GM21529 (cell line): ENCODE data around the gene ACAP2.
"Not testable (repeated sequence)": the region's sequence is repeated elsewhere in the genome, so short reads cannot be mapped to it uniquely, and the experiment has no call there.

Source experiments
- ATAC-seq: cut with Tn5 transposase; IDR thresholded peaks from one replicate; pipeline ENCODE4 v1.9.1; 2021; ENCODE audit not compliant: unreplicated experiment

ACAP2 gene

GRCh38 chr3:195442573-195443390, at the start of gene ACAP2:
Gene ACAP2, minus strand, starts transcription at chr3:195443020. Its CDS starts 173 bp downstream, at chr3:195442847.
- peak; percentile 89 for ATAC-seq

GRCh38 chr3:195475614-195476013, 32.8 kb upstream of the ACAP2 start:
- ATAC-seq, result no peak

GRCh38 chr3:195475116-195475515, 32.3 kb upstream of the ACAP2 start:
- ATAC-seq, result not testable (repeated sequence)

- ATAC-seq, result no peak
Observed at GRCh38 chr3:195468841-195469240, 26.0 kb upstream of the ACAP2 start.

- ATAC-seq, result no peak
Observed at GRCh38 chr3:195468391-195468776, 25.6 kb upstream of the ACAP2 start.

- no peak for ATAC-seq
Observed at GRCh38 chr3:195467641-195468390, 25.0 kb upstream of the ACAP2 start.

- no peak for ATAC-seq
Observed at GRCh38 chr3:195466251-195466650, 23.4 kb upstream of the ACAP2 start.

GRCh38 chr3:195462922-195463321, 20.1 kb upstream of the ACAP2 start:
- not testable (repeated sequence) for ATAC-seq

GRCh38 chr3:195462308-195462610, 19.4 kb upstream of the ACAP2 start:
- ATAC-seq, result no peak

GRCh38 chr3:195461594-195462307, 18.9 kb upstream of the ACAP2 start:
- no peak for ATAC-seq

GRCh38 chr3:195460091-195460713, 17.4 kb upstream of the ACAP2 start:
- ATAC-seq, result no peak

GRCh38 chr3:195458316-195458717, 15.5 kb upstream of the ACAP2 start:
- peak; percentile 98 for ATAC-seq

GRCh38 chr3:195455789-195456188, 13.0 kb upstream of the ACAP2 start:
- ATAC-seq, result no peak

GRCh38 chr3:195453236-195453635, 10.4 kb upstream of the ACAP2 start:
- ATAC-seq, result no peak

GRCh38 chr3:195451373-195452015, 8.7 kb upstream of the ACAP2 start:
- no peak for ATAC-seq

- ATAC-seq, result no peak
Observed at GRCh38 chr3:195450731-195451229, 8.0 kb upstream of the ACAP2 start.

GRCh38 chr3:195448205-195448875, 5.5 kb upstream of the ACAP2 start:
- no peak for ATAC-seq

GRCh38 chr3:195447201-195447600, 4.4 kb upstream of the ACAP2 start:
- no peak for ATAC-seq

- no peak for ATAC-seq
Observed at GRCh38 chr3:195446359-195446758, 3.5 kb upstream of the ACAP2 start.

- no peak for ATAC-seq
Observed at GRCh38 chr3:195445885-195446284, 3.1 kb upstream of the ACAP2 start.
